HG02759 (cell line): ENCODE measurements around the gene TULP4.
"Not testable (repeated sequence)": the region's sequence is repeated elsewhere in the genome, so short reads cannot be mapped to it uniquely, and the experiment has no call there.

Source experiments
- ATAC-seq: cut with Tn5 transposase; IDR thresholded peaks from one replicate; pipeline ENCODE4 v1.9.1; 2021; ENCODE audit warnings: mild to moderate bottlenecking, moderate library complexity; ENCODE audit not compliant: unreplicated experiment

TULP4 gene

DNA sequence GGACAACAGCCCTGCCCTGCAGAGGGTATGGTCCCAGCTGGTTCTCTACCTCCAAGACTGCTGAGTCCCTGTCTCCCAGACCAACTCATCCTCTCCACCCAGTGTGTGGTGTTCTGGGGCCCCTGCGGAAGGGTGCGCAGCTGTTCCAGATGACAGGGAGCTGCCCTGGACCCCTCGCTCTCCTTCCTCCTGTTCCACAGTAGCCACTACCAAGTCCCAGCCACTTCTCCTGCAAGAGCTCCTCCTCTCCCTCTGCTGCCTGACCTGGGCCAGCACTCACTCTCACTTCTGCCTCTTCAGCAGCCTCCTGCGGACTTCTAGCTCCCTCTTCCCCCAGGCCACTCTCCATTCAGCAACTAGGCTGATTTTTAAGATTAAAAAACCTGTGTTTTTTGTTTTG is 207.5 kb downstream of the TULP4 start:
- no peak for ATAC-seq

DNA sequence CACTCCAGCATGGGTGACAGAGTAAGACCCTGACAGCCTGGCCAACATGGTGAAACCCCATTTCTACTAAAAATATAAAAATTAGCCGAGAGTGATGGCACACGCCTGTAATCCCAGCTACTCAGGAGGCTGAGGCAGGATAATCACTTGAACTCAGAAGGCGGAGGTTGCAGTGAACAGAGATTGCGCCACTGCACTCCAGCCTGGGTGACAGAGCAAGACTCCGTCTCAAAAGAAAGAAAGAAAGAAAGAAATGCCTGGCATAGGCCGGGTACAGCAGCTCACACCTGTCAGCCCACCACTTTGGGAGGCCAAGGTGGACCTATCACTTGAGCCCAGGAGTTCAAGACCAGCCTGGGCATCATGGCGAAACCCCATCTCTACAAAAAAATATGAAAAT is 208.7 kb downstream of the TULP4 start:
- ATAC-seq: not testable (repeated sequence)

DNA sequence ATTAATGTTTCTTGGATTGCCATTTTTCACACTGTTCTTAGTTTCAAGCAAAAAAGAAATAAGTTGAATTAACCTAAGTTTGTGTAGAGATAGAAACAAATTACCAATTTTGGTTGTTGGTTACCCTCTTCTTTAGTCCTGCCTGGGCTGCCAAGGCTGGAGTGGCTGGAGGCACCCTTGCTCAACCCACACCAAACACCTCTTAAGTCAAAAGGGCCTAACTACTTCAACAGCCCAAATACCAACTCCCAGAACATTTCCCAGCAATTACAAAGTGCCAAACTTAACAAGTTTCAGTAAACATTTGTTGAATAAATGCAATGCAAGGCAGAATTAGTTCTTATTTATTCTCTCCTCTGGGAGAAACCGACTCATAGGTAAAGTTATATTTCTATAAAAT is 209.5 kb downstream of the TULP4 start:
- ATAC-seq: no peak

DNA sequence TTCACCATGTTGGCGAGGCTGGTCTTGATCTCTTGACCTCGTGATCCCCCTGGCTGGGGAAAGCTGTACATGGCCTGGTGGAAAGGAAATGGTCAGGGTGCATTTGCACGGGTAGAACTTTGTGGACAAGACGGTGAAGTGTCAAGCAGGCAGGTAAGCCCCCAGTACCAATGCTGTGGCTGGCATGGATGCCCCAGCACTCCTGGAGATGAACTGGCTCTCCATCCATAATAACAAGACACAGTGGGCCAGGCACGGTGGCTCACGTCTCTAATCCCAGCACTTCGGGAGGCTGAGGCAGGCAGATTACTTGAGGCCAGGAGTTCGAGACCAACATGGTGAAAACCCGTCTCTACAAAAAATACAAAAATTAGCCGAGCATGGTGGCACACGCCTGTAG is 210.4 kb downstream of the TULP4 start:
- no peak for ATAC-seq

DNA sequence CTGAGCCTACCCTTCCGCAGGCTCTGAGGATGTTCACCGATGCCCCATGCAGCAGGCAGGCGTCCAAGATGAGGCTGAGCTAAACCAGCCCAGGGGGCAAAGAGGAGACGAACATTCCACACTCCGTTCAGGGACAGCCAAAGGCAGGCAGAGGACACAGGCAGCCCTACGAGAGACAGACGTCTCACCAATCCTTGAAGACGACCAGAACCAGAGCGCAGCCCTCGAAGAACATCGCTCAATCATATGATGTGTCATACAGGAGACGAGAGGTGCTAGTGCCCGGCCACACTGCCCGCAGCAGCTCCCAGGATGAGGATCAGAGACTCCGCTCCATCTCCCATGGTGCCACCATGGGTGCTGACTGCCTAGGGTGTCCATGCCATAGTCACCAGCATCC is 212.0 kb downstream of the TULP4 start:
- no peak for ATAC-seq

DNA sequence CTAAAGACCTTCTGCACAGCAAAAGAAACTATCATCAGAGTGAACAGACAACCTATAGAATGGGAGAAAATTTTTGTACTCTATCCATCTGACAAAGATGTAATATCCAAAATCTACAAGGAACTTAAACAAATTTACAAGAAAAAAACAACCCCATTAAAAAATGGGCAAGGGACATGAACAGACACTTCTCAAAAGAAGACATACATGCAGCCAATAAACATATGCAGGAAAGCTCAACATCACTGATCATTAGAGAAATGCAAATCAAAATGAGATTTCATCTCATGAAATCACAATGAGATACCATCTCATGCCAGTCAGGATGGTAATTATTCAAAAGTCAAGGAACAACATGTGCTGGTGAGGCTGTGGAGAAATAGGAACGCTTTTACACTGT is 215.6 kb downstream of the TULP4 start:
- ATAC-seq: not testable (repeated sequence)

DNA sequence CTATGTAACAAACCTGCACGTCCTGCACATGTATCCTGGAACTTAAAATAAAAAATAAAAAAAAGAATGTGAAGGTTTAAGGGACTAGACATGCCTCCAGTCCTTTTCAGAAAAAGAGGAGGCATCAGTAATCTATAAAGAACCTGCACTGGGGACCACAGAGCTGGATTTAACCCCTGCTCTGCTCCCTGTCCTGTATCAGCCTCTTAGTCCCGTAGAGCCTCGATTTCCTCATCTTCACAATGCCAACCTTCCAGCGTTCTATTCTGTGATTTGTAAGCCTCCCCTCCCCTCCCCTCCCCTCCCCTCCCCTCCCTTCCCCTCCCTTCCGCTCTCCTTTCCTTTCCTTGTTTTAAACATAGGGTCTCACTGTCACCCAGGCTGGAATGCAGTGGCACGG is 216.6 kb downstream of the TULP4 start:
- no peak for ATAC-seq

DNA sequence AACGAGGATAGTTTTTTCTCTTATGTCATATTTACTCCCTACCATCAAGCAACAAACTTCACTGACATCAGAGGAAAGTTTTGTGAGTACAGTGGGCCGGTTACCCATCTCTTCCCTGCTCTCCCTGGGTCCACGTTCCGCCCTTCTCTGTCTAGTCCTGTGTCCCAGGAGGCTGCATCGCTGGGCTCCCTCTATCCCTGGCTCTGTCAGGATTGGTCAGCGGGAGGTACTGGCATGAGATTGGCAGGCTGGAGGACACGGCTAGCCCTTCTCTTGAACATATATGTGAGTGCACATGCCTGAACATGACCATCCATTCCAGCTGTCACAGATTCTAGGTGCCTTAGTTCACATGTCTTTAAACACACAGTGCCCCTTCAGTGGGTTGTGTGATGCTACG is 217.4 kb downstream of the TULP4 start:
- no peak for ATAC-seq

DNA sequence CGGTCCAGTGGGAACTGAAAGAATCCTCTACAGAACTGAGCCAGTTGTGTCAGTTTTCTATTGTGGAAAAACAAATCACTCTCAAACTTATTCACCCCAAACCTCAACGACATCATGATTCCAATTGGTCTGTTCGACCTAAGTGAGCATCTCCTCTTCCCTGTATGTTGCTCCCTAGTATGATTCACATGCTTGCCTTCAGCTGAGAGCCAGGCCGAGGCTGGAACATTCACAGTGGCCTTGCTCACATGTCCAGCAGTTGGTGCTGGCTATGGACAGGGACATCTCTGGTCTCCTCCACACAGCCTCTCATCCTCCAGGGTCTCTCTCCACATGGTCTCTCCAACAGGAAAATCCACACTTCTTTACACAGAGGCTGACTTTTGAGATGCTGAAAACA is 219.3 kb downstream of the TULP4 start:
- ATAC-seq: no peak

DNA sequence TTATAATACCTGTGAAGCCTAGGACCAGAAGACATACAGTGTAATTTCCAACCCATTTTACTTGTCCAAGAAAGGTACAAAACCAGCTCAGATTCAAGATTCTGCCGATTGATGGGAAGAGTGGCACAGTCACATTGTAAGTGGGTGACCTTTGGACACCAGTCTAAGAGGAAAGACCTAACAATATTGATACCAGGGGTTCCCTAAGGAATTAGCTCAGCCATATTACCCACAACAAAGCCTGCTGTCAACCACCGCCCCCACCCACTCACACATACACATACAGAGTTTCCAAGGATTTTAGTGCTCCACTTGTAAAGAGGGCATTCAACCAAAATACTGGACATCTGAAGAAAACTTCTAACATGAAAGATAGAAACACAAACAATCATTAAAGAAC is 219.7 kb downstream of the TULP4 start:
- ATAC-seq: no peak

DNA sequence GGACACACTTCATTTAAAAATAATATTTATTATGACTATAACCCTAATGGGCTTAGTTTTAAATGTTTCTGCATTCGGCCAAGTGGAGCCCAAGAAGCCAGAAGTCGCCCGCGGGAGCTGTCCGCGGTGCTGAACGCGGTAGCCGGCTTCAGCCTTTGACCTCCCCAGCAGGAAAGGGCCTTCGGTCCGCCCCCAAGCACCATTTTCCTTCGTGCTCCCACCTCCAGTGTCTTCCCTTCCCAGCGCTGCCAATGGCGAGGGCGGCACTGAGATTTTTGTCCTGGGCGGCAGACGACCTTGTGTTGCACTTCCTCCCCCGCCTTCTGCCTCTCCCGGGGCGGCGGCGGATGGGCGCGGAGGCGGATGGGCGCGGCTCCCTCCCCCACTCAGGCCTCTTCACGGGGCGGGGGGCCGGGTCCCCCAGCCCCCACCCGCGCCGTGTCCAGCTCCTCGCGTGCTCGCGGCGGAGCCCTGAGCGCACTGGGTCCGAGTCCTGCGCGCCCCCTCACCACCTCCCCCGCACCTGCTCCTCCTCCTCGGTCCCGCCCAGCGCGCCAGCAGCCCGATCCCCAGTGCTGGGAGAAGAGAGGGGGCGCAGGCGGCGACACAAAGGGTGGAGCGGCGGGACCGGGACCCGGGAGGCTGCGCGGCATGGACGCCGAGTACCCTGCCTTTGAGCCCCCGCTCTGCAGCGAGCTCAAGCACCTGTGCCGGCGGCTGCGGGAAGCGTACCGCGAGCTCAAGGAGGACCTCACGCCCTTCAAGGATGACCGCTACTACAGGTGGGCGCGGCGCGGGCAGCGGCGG is 224.0 kb downstream of the TULP4 start:
- ATAC-seq: no peak

DNA sequence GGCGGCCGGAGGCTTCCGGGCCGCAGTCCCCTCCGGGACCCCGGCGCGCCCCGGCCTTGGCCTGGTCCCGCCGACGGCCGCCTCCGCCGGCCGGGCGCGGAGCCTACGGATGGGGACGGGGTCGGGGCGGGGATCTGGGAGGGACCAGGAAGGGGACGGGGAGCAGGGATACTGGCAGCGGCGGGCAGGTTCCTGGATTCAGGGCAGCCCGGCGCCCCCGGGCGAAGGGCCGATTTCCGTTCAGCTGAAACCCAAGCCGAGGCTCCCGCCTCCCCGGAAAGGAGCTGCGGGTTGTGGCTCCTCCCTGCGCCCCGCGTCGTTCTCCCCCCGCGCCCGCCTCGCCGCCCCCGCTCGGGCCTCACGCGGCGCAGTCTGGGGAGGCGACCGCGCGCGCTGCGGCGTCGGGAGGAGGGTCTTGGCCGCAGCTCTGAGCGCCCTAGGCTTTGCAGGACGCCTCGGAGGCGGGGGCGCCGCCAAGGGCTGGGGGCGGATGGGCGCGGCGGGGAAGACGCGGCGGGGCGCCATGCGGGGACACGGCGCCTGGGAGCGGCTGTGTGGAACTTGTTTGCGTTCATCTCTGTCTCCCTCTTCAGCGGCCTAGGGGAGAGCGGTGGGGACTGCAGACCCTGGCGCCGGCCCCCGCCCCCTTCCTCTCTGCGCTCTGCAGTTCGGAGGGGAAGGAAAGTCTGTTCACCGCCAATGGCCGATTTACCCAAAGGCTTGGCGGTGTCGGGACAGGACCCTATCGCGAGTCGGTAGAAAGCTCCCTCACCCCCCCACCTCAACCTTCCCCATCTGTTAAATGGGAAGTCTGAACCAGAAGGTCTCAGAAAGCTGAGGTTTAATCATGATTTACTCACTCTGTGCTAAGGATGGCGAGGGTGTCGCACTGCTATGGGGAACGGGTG is 224.9 kb downstream of the TULP4 start:
- ATAC-seq: no peak

DNA sequence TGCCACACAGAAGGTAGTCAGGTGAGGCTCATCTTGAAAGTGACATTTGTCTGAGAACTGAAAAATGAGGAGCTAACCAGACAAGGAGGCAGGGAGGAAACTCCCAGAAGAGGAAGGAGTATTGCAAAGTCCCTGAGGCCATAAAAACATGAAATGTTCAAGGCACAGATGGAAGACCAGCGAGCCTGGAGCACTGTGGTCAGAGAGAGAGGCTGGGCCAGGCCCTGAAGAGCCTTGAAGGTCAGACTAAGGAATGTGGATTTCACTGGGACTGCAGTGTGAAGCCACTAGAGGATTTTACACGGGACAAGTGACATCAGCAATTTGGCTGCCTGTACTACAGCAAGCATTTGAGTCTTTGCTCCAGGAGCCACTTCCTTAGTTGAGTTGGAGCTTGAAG is 226.5 kb downstream of the TULP4 start:
- ATAC-seq: no peak

DNA sequence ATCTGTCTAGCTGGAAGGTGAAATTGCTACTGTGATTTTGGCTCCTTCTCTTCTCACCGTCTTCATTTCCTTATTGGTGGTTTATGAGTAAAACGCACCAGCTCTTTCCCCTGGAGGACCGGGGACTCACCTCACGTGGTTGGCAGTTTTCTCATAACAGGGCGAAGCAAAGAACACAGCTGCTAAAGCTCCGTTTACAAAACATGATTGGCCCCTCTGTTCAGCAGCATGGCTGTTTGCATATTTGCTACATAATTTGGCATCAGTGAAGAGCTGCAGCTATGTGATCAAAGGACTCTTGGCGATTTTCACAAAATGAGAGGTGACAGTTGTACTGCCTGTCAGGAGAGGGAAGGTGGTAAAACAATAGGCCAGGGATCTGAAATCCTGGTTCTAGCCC is 227.1 kb downstream of the TULP4 start:
- ATAC-seq: no peak

DNA sequence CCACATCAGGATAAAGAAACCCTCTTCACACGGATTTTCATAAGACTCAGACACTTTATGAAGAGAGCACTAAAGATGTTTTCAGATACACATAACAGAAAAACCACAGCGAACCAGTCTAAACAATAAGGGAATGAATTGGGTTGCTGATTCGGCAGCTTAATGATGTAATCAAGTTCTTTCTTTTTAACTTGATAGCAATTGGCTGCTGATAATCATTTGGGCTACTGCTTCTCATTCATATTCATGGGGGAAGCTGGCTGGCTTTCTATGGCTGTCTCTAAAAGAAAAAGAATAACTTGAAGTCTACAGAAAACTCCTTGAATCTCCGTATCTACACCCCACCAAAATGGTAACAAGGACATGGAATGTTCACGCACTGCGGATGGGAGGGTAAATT is 227.6 kb downstream of the TULP4 start:
- no peak for ATAC-seq

DNA sequence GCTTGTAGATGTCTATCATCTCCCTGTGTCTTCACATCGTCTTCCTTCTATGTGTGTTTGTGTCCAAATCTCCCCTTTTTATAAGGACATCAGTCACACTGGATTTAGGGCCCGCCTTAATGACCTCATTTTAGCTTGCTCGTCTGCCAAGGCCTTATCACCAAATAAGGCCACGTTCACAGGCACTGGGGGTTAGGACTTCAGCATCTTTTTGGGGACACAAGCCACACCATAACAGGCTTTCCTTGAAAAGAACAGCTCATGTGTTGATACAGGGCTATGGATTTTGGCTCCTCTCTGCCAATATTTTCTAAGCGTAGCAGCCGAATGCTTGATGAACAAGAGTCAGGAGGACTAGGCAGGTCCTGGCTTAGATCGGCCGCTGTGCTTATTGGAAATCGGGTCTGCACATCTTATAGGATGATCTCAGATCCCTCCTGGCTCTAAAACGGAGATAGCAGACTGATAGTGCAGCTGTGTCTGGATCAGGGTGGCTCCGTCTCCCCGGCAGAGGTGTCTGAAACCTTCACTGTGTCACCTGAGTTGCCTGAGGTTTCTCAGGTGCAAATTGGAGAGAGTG is 231.4 kb downstream of the TULP4 start:
- no peak for ATAC-seq

DNA sequence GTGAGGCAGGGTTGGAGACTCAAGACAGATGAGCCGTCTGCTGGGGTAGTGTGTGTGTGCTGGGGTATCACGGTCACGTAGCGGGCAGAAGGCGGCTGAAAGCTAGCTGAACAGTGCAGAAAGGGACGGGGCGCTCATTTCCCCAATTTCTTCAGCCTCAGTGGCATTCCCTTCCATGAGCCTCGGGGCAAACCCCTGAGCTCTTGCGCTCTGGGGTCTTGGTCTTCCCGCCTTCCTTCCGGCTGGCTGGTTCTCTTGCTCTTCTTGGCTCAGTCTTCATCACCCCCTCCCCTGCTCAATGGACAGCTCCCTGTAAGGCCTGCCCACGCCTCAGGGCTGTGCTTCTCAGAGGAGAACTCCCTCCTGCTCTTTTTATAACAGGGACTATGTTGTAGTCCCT is 232.2 kb downstream of the TULP4 start:
- ATAC-seq: no peak

DNA sequence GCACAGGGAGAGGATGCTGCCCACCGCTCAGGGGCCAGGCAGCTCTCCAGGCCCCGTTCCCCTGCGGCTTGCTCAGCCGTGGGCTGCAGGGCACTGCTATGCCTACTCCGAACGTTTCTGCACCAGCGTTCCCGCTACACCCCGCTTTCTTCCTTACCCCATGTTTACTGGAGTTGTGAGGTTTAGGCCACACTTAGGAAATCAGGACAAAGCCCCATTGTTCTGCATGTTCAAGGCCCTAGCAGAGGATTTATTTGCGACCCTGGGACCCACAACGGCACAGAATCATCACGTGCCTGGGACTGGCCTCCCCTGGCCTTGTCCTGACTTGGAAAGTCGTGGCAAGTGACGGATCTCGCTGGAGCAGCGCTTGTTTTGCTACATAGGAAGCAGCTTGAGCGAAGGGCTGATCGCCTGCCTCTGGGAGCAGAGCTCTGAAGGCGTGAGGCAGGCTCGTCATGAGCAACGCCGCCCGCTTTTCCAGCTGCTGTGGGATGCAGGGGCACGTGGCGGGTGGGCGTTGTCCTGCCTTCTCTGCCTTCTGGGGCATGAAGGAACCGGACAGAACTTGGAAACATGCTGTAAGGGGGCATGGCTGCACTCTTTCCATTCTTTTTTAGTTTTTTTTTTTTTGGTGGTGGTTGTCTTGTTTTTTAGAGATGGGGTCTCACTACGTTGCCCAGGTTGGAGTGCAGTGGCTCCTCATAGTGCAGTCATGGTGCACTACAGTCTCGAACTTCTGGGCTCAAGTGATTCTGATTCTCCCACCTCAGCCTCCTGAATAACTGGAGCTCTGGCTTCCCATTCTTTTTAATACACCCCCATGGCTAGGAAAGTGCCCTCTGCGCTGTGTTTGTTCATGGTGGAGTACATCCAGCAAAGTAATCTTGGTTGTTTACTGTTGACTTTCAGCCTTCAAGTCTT is 233.0 kb downstream of the TULP4 start:
- no peak for ATAC-seq

DNA sequence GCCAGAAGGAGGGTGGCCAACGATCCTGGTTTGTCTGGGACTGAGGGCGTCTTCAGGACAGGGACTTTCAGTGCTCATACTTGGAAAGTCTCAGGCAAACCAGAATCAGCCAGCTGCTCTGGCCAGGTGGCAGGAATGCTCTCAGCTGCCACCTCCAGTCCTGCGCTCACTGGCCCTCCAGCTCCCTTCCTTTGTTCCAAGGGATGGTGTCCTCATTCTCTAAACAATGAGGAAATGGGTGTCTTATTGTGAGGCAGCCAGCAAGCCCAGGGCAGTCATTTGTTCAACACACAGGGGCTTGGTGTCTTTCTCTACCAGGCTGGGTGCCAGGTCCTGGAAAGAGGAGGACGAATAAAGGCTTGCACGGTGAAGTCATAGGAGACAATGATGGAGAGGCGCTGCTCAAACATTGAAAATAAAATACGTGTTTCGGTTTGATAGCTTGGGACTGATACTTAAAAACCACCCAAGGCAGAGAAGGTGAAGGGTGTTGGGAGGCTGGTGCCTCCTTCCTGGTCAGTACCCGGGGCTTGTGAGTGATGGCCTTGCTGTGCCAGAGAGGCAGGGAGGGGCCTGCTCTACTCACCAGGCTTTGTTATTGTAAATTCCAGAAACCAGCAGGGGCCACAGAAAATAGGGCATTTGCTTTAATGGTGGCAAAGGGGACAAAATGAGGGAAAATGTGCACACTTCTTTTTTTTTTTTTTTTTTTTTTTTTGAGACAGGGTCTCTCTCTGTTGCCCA is 236.3 kb downstream of the TULP4 start:
- ATAC-seq: no peak
